Transverse colon (tissue), 4 donors: ENCODE measurements around the gene PDE1C. TPM values are rescaled to one million over a fixed set of nuclear protein-coding genes. Genes with fewer than 3 reads are reported as not detected.

Experiments used
- DNase-seq: peaks from one replicate; pipeline ENCODE4 v3.0.0-alpha.2; 2019
- H3K27ac ChIP-seq, 4 donors: fragments of 200-600 bp; sonication (generic); 2 replicates each; pipeline ENCODE4 v1.5.1; 2016 to 2018; ENCODE audit warnings: inconsistent platforms in 4 of 4
- H3K27me3 ChIP-seq: fragments of 200-600 bp; sonication (generic); 2 replicates; pipeline ENCODE4 v1.5.1; 2017; ENCODE audit warnings: inconsistent platforms
- H3K36me3 ChIP-seq, 4 donors: fragments of 200-600 bp; sonication (generic); 2 replicates each; pipeline ENCODE4 v1.5.1; 2017 to 2019; ENCODE audit warnings: inconsistent platforms in 4 of 4
- H3K4me1 ChIP-seq, 4 donors: fragments of 200-600 bp; sonication (generic); 2 replicates each; pipeline ENCODE4 v1.5.1; 2017 to 2020; ENCODE audit warnings: inconsistent platforms in 4 of 4
- H3K4me3 ChIP-seq, 4 donors: fragments of 200-600 bp; sonication (generic); 1 replicate in 1 of 4; 2 replicates in 3 of 4; pipeline versions ENCODE4 v1.5.1 to v1.6.1; 2017 to 2019; ENCODE audit warnings: inconsistent platforms in 4 of 4
- H3K9me3 ChIP-seq, 2 donors: fragments of 200-600 bp; sonication (generic); 2 replicates each; pipeline ENCODE4 v1.5.1; 2017 to 2019; ENCODE audit warnings: inconsistent platforms in 2 of 2
- CTCF ChIP-seq, 5 experiments: fragments of 200-600 bp in 3 of 5; fragments of 450-650 bp in 2 of 5; sonication (generic) in 3 of 5; IDR thresholded peaks; 1 replicate in 2 of 5; 2 replicates in 3 of 5; pipeline ENCODE4 v1.5.1; 2016 to 2017; ENCODE audit warnings: antibody characterized with exemption in 5 of 5, inconsistent platforms in 3 of 5, mild to moderate bottlenecking in 2 of 5, moderate library complexity in 1 of 5
- EP300 ChIP-seq: sonication (generic); formaldehyde crosslinking; IDR thresholded peaks from one replicate; pipeline ENCODE4 v1.6.1; 2017; ENCODE audit warnings: antibody characterized with exemption, low read depth
- POLR2A ChIP-seq: fragments of 450-650 bp; IDR thresholded peaks from one replicate; pipeline ENCODE4 v1.6.1; 2016; ENCODE audit warnings: antibody characterized with exemption, mild to moderate bottlenecking, moderate library complexity
- POLR2AphosphoS5 ChIP-seq, 3 donors: sonication (generic); formaldehyde crosslinking; IDR thresholded peaks; one replicate each; pipeline ENCODE4 v1.6.1; 2016; ENCODE audit warnings: antibody characterized with exemption in 3 of 3
- WGBS, 2 donors: methylation state at CpG; one replicate each; pipeline ENCODE4 v1.1.5; 2018; ENCODE audit warnings: low coverage in 1 of 2; 5-methylcytosine and 5-hydroxymethylcytosine counted together
- in situ Hi-C, 4 donors: fragments of 200-750 bp; cut with MboI; loops; one replicate each; pipeline versions ENCODE4 v1.15.0 to v1.15.1; 2017; ENCODE audit warnings: low sequenced_read_pairs in 3 of 4, low pct_ligation_motif_present in 1 of 4, low pct_unique_long_range_greater_than_20kb in 1 of 4
- intact Hi-C: fragments of 100-400 bp; cut with DNase I; formaldehyde crosslinking; loops from one replicate; pipeline ENCODE4 v1.15.1; 2023; ENCODE audit warnings: low total_unique reads
- total RNA-seq, 4 donors: library from RNA; depleted of rRNA; stranded (reverse); fragments of >200 nt; gene quantifications; one replicate each; pipeline ENCODE4 v1.1.0, GENCODE V29; 2016

The PDE1C gene
- total RNA-seq, 4 donors from 2014 or later: 1.5 to 8.4 (median 2.9) TPM

GRCh38 chr7:31962246-31962645, 108.0 kb downstream of the PDE1C start:
- in situ Hi-C loops (no loop called here), intact Hi-C loops (no loop called here)
- no peak for TF ChIP-seq CTCF (IDR thresholded peaks at IDR 0.05)
- no peak for TF ChIP-seq EP300
- TF ChIP-seq POLR2A: no peak
- TF ChIP-seq POLR2AphosphoS5 (IDR thresholded peaks at IDR 0.05): no peak
- no peak for DNase-seq
- H3K9me3 ChIP-seq: no peaks in the 10 kb centered on the region
- H3K27me3 ChIP-seq: no peaks in the 10 kb centered on the region
- no peaks in the 10 kb centered on the region for H3K4me1 ChIP-seq
- H3K4me3 ChIP-seq: no peak overlapping the region
- H3K27ac ChIP-seq: no peak overlapping the region
- H3K36me3 ChIP-seq: no peaks in the 10 kb centered on the region

GRCh38 chr7:31958226-31958625, 112.0 kb downstream of the PDE1C start:
- Histone ChIP-seq H3K4me1 (no peaks in the 10 kb centered on the region), H3K36me3 (no peaks in the 10 kb centered on the region), H3K4me3 (no peak overlapping the region), H3K9me3 (no peaks in the 10 kb centered on the region), H3K27ac (no peak overlapping the region), H3K27me3 (no peaks in the 10 kb centered on the region)
- WGBS, 2 donors: 67 to 79% methylated on average over 2 of the region's 2 CpGs
- intact Hi-C loops (no loop called here), in situ Hi-C loops (no loop called here)
- no peak for TF ChIP-seq POLR2AphosphoS5 (IDR thresholded peaks at IDR 0.05)
- no peak for TF ChIP-seq CTCF (IDR thresholded peaks at IDR 0.05)
- TF ChIP-seq EP300: no peak
- TF ChIP-seq POLR2A: no peak
- no peak for DNase-seq

GRCh38 chr7:31957756-31958155, 112.5 kb downstream of the PDE1C start:
- WGBS, 2 donors: 64 to 87% methylated on average over 2 of the region's 2 CpGs
- no peaks in the 10 kb centered on the region for H3K9me3 ChIP-seq
- H3K27me3 ChIP-seq: no peaks in the 10 kb centered on the region
- TF ChIP-seq POLR2A (no peak), POLR2AphosphoS5 (IDR thresholded peaks at IDR 0.05) (no peak), EP300 (no peak), CTCF (IDR thresholded peaks at IDR 0.05) (no peak)
- no peak overlapping the region for H3K4me3 ChIP-seq
- H3K36me3 ChIP-seq: no peaks in the 10 kb centered on the region
- intact Hi-C loops (no loop called here), in situ Hi-C loops (no loop called here)
- no peak overlapping the region for H3K27ac ChIP-seq
- no peaks in the 10 kb centered on the region for H3K4me1 ChIP-seq
- no peak for DNase-seq

GRCh38 chr7:31957090-31957720, 113.0 kb downstream of the PDE1C start:
- TF ChIP-seq POLR2A (no peak), CTCF (IDR thresholded peaks at IDR 0.05) (no peak), EP300 (no peak), POLR2AphosphoS5 (IDR thresholded peaks at IDR 0.05) (no peak)
- Histone ChIP-seq H3K9me3 (no peaks in the 10 kb centered on the region), H3K4me3 (no peak overlapping the region), H3K4me1 (no peaks in the 10 kb centered on the region), H3K36me3 (no peaks in the 10 kb centered on the region), H3K27ac (no peak overlapping the region), H3K27me3 (no peaks in the 10 kb centered on the region)
- WGBS, 2 donors: 64 to 73% methylated on average over 1 to 2 of the region's 2 CpGs
- DNase-seq: no peak
- intact Hi-C loops: no loop called here
- in situ Hi-C loops: no loop called here
